Measurements from ENCODE around the gene RHOD. TPM values are rescaled to one million over a fixed set of nuclear protein-coding genes. Genes with fewer than 3 reads are reported as not detected.

The RHOD gene
- total and polyA plus RNA-seq, 2 of the 8 experiments (the other 6 are each of a cell fraction or from before 2014, with no cell fraction given) = 12.1 to 17.6 TPM

- no peak for FAIRE-seq
- CTCF ChIA-PET (ENCODE audit: partially characterized antibody) = interaction anchor here (0.6 to 2.4 kb wide), 9 partner anchors 9 to 1619 kb away, joined by 3 to 7 read pairs (median 3); no protein-coding TSS in a partner anchor
These were observed 30.9 kb upstream of the RHOD start for GRCh38 chr11:67025750-67026149.

More at GRCh38 chr11:67025750-67026149, 30.9 kb upstream of the RHOD start:
- Histone ChIP-seq H3K4ac (replicated peaks; ENCODE audit: insufficient read length, low read depth, low read length) (no peak overlapping the region), H2AFZ (ENCODE audit: low read length) (no peak overlapping the region), H2BK20ac (ENCODE audit: low read length) (no peak overlapping the region), H3K23ac (ENCODE audit: insufficient read length) (no peak overlapping the region), H3K56ac (replicated peaks; ENCODE audit: insufficient read length, low read depth, low read length) (no peak overlapping the region), H4K5ac (ENCODE audit: insufficient read length, low read depth, low read length) (no peak overlapping the region), H3K4me1 (replicated peaks in 1 of 4; ENCODE audit: control insufficient read depth in 3 of 4, insufficient read depth in 4 of 4, low read length in 3 of 4) (peaks cover 2 to 9% (median 7%) of the 10 kb centered on the region in 4 experiments; a peak in 6 of 7 replicates), H3K18ac (ENCODE audit: extremely low read depth, low read length) (no peak overlapping the region), H3K23me2 (ENCODE audit: low read depth, low read length) (peaks cover 7% of the 10 kb centered on the region), H3K4me2 (ENCODE audit: insufficient read depth in 1 of 2, low read depth in 2 of 2, low read length in 2 of 2) (no peak overlapping the region), H3K4me3 (ENCODE audit: extremely low read depth in 1 of 4, insufficient read depth in 2 of 4, low read depth in 3 of 4, low read length in 4 of 4) (no peak overlapping the region), H2BK120ac (replicated peaks; ENCODE audit: low read depth, low read length) (no peak overlapping the region), H2AK5ac (ENCODE audit: low read depth, low read length) (no peak overlapping the region), H3K27ac (ENCODE audit: low read depth, low read length) (no peak overlapping the region), H3K36me3 (ENCODE audit: control insufficient read depth in 2 of 4, insufficient read depth in 4 of 4, low read length in 3 of 4) (no peaks in the 10 kb centered on the region), H2BK12ac (ENCODE audit: low read depth, low read length) (no peak overlapping the region), H3K9me3 (ENCODE audit: insufficient read depth in 2 of 2, low read depth in 1 of 2, low read length in 1 of 2) (peaks cover 3 to 4% of the 10 kb centered on the region in 2 experiments; a peak in 2 of 4 replicates), H4K8ac (ENCODE audit: extremely low read depth, insufficient read depth, low read length) (no peak overlapping the region), H3K14ac (ENCODE audit: insufficient read length) (no peak overlapping the region), H2BK15ac (ENCODE audit: low read length) (no peak overlapping the region), H2BK5ac (ENCODE audit: low read depth, low read length) (no peak overlapping the region), H3K27me3 (replicated peaks in 1 of 4; ENCODE audit: control insufficient read depth in 3 of 4, extremely low read depth in 1 of 4, insufficient read depth in 3 of 4, low read length in 3 of 4) (peaks cover 24 to 37% (median 29%) of the 10 kb centered on the region in 4 experiments), H4K91ac (replicated peaks; ENCODE audit: insufficient read length, low read length) (no peak overlapping the region), H3K79me1 (ENCODE audit: low read depth, low read length) (no peaks in the 10 kb centered on the region; the same call in 1 of the 2 replicates), H3K9ac (replicated peaks in 1 of 4; ENCODE audit: extremely low read depth in 1 of 4, low read depth in 3 of 4, low read length in 3 of 4) (no peak overlapping the region), H4K20me1 (replicated peaks in 1 of 2; ENCODE audit: control insufficient read depth in 1 of 2, insufficient read depth in 2 of 2, low read length in 2 of 2) (peaks cover 0 to 5% of the 10 kb centered on the region in 2 experiments), H3K79me2 (ENCODE audit: control insufficient read depth in 1 of 2, insufficient read depth in 2 of 2, low read length in 2 of 2) (no peaks in the 10 kb centered on the region)
- 93% methylated on average over 8 of the region's 8 CpGs; no CpG with 5 or more reads in 1 of the 2 experiments for WGBS, 2 experiments (ENCODE audit: extremely low coverage in 1 of 2, insufficient coverage in 1 of 2, insufficient read length in 1 of 2, insufficient replicate concordance in 2 of 2, low coverage in 1 of 2, low lambda C conversion rate in 2 of 2, missing lambda C conversion rate in 1 of 2)
- no peak for DNase-seq (ENCODE audit: low read depth in 1 of 2, low spot score in 2 of 2)
- POLR2A ChIA-PET (ENCODE audit: partially characterized antibody) = interaction anchor here (0.9 to 1.6 kb wide), 2 partner anchors 29 to 36 kb away, joined by 3 read pairs; no protein-coding TSS in a partner anchor

All from H1 (cell line).